DND-41 (cell line): ENCODE measurements around the gene CALN1.
A peak's percentile ranks its signal among the peaks of the same experiment; 100 is the strongest.

Experiments
- ATAC-seq: fragments of 200-7000 bp; cut with Tn5 transposase; 3 replicates; pipeline ENCODE4 v1.9.1; 2021; ENCODE audit warnings: low read depth; ENCODE audit not compliant: insufficient read depth
- DNase-seq: peaks from one replicate; pipeline ENCODE4 v3.0.0-alpha.2; 2020
- H2AFZ ChIP-seq: 2 replicates; pipeline ENCODE4 v1.6.0; 2012; ENCODE audit warnings: low read depth, low read length
- H3K27ac ChIP-seq: 2 replicates; pipeline ENCODE4 v1.5.1; 2012; ENCODE audit warnings: low read length, inconsistent platforms
- H3K27me3 ChIP-seq: fragments of 200-600 bp; sonication (generic); 2 replicates; pipeline ENCODE4 v1.6.0; 2012; ENCODE audit warnings: low read length, mild to moderate bottlenecking, inconsistent platforms; ENCODE audit not compliant: insufficient read depth, poor library complexity
- H3K36me3 ChIP-seq: 2 replicates; pipeline ENCODE4 v1.5.1; 2012; ENCODE audit warnings: low read length, inconsistent platforms; ENCODE audit not compliant: insufficient read depth
- H3K4me1 ChIP-seq: 2 replicates; pipeline ENCODE4 v1.5.1; 2012; ENCODE audit warnings: mild to moderate bottlenecking, low read length; ENCODE audit not compliant: insufficient read depth
- H3K4me2 ChIP-seq: 2 replicates; pipeline ENCODE4 v1.6.0; 2012; ENCODE audit warnings: mild to moderate bottlenecking, moderate library complexity, low read length, inconsistent platforms; ENCODE audit not compliant: insufficient read depth
- H3K4me3 ChIP-seq, 2 experiments: fragments of 200-600 bp in 1 of 2; shearing (Covaris generic) in 1 of 2; 2 replicates each; pipeline ENCODE4 v1.5.1; 2012 to 2016; ENCODE audit warnings: inconsistent platforms in 2 of 2, low read length in 2 of 2, mild to moderate bottlenecking in 2 of 2, low read depth in 1 of 2, moderate library complexity in 1 of 2
- H3K79me2 ChIP-seq: 2 replicates; pipeline ENCODE4 v1.6.0; 2012; ENCODE audit warnings: low read length, inconsistent platforms; ENCODE audit not compliant: insufficient read depth
- H3K9ac ChIP-seq: 2 replicates; pipeline ENCODE4 v1.6.0; 2012; ENCODE audit warnings: low read depth, mild to moderate bottlenecking, inconsistent platforms, low read length, moderate library complexity
- H3K9me3 ChIP-seq: 2 replicates; pipeline ENCODE4 v1.5.1; 2012; ENCODE audit warnings: low read length, moderate library complexity, mild to moderate bottlenecking, inconsistent platforms; ENCODE audit not compliant: insufficient read depth, severe bottlenecking
- H4K20me1 ChIP-seq: 2 replicates; pipeline ENCODE4 v1.6.0; 2012; ENCODE audit warnings: low read length; ENCODE audit not compliant: insufficient read depth
- CTCF ChIP-seq: IDR thresholded peaks from 2 replicates; pipeline ENCODE4 v1.5.1; 2012; ENCODE audit warnings: borderline replicate concordance, low read length, moderate library complexity, mild to moderate bottlenecking; ENCODE audit not compliant: poor library complexity, severe bottlenecking; ENCODE audit errors: extremely low read depth
- EZH2 ChIP-seq: IDR thresholded peaks from 3 replicates; pipeline ENCODE4 v1.6.1; 2012; ENCODE audit warnings: borderline replicate concordance, low read depth, mild to moderate bottlenecking, moderate library complexity, low read length, inconsistent platforms; ENCODE audit not compliant: severe bottlenecking

Gene CALN1

GRCh38 chr7:71754828-71755227 lies 657.3 kb downstream of the CALN1 start:
- H3K9me3 ChIP-seq = peaks cover 14% of the 10 kb centered on the region
- peaks cover 8% of the 10 kb centered on the region for H3K4me1 ChIP-seq
- H3K36me3 ChIP-seq = no peaks in the 10 kb centered on the region
- H4K20me1 ChIP-seq = no peaks in the 10 kb centered on the region
- H3K27ac ChIP-seq = peak overlapping the region; percentile 34; the same call in 1 of the 2 replicates
- H3K79me2 ChIP-seq = no peaks in the 10 kb centered on the region
- TF ChIP-seq CTCF (no peak), EZH2 (no peak)
- no peaks in the 10 kb centered on the region for H3K27me3 ChIP-seq
- DNase-seq (no peak), ATAC-seq (no peak)
- no peak overlapping the region for H3K4me3 ChIP-seq
- peak overlapping the region; percentile 34; the same call in 1 of the 2 replicates for H2AFZ ChIP-seq
- H3K9ac ChIP-seq = no peak overlapping the region
- no peak overlapping the region for H3K4me2 ChIP-seq

GRCh38 chr7:71753956-71754664 lies 658.0 kb downstream of the CALN1 start:
- TF ChIP-seq CTCF (no peak), EZH2 (no peak)
- H3K36me3 ChIP-seq = no peaks in the 10 kb centered on the region
- H3K27ac ChIP-seq = peak overlapping the region; percentile 34; the same call in 1 of the 2 replicates
- no peak overlapping the region for H3K4me2 ChIP-seq
- no peaks in the 10 kb centered on the region for H3K79me2 ChIP-seq
- peaks cover 18% of the 10 kb centered on the region for H3K9me3 ChIP-seq
- H3K9ac ChIP-seq = no peak overlapping the region
- ATAC-seq = peak; percentile 57; the same call in 2 of the 3 replicates
- H3K27me3 ChIP-seq = no peaks in the 10 kb centered on the region
- no peak overlapping the region for H2AFZ ChIP-seq
- DNase-seq = peak; percentile 25
- peaks cover 8% of the 10 kb centered on the region for H3K4me1 ChIP-seq
- no peak overlapping the region for H3K4me3 ChIP-seq
- no peaks in the 10 kb centered on the region for H4K20me1 ChIP-seq

GRCh38 chr7:71753236-71753635 lies 658.9 kb downstream of the CALN1 start:
- no peaks in the 10 kb centered on the region for H3K79me2 ChIP-seq
- no peak overlapping the region for H3K4me3 ChIP-seq
- peaks cover 21% of the 10 kb centered on the region for H3K9me3 ChIP-seq
- no peaks in the 10 kb centered on the region for H3K27me3 ChIP-seq
- peaks cover 8% of the 10 kb centered on the region for H3K4me1 ChIP-seq
- H3K36me3 ChIP-seq = no peaks in the 10 kb centered on the region; the same call in 1 of the 2 replicates
- no peak overlapping the region for H2AFZ ChIP-seq
- no peak overlapping the region for H3K4me2 ChIP-seq
- ATAC-seq (no peak), DNase-seq (no peak)
- no peak overlapping the region for H3K9ac ChIP-seq
- H4K20me1 ChIP-seq = no peaks in the 10 kb centered on the region
- H3K27ac ChIP-seq = no peak overlapping the region
- no peak for TF ChIP-seq CTCF
- no peak for TF ChIP-seq EZH2
